Esophagus squamous epithelium (tissue), 5 donors: ENCODE results near the gene UBR3. TPM values are rescaled to one million over a fixed set of nuclear protein-coding genes. Genes with fewer than 3 reads are reported as not detected.
"Not testable (repeated sequence)": the region's sequence is repeated elsewhere in the genome, so short reads cannot be mapped to it uniquely, and the experiment has no call there.

Source experiments
- DNase-seq: peaks from one replicate; lab custom pipeline; 2025; lab: John Stamatoyannopoulos, UW
- H3K27ac ChIP-seq, 4 donors: fragments of 200-600 bp; sonication (generic); one replicate each; pipeline ENCODE4 v1.5.1; 2016 to 2019; ENCODE audit warnings: mild to moderate bottlenecking in 1 of 4
- H3K27me3 ChIP-seq, 4 donors: fragments of 200-600 bp; sonication (generic); 1 replicate in 3 of 4; 2 replicates in 1 of 4; pipeline versions ENCODE4 v1.5.1 to v1.6.0; 2017 to 2021; ENCODE audit warnings: antibody characterized with exemption in 1 of 4
- H3K36me3 ChIP-seq, 3 donors: fragments of 200-600 bp; sonication (generic); one replicate each; pipeline ENCODE4 v1.5.1; 2016 to 2019
- H3K4me1 ChIP-seq, 3 donors: fragments of 200-600 bp; sonication (generic); one replicate each; pipeline ENCODE4 v1.5.1; 2017 to 2019
- H3K4me3 ChIP-seq, 4 donors: fragments of 200-600 bp; sonication (generic); 1 replicate in 3 of 4; 2 replicates in 1 of 4; pipeline ENCODE4 v1.5.1; 2016 to 2019; ENCODE audit warnings: mild to moderate bottlenecking in 2 of 4, moderate library complexity in 1 of 4
- H3K9me3 ChIP-seq, 3 donors: fragments of 200-600 bp; sonication (generic); one replicate each; pipeline ENCODE4 v1.5.1; 2016 to 2019
- CTCF ChIP-seq, 6 experiments: fragments of 450-650 bp in 4 of 6; fragments of 200-600 bp in 2 of 6; sonication (generic) in 2 of 6; IDR thresholded peaks; one replicate each; pipeline ENCODE4 v1.5.1; 2016 to 2019; ENCODE audit warnings: antibody characterized with exemption in 6 of 6, mild to moderate bottlenecking in 4 of 6, moderate library complexity in 4 of 6
- POLR2A ChIP-seq, 4 donors: fragments of 450-650 bp; IDR thresholded peaks; one replicate each; pipeline ENCODE4 v1.6.1; 2017; ENCODE audit warnings: antibody characterized with exemption in 4 of 4, mild to moderate bottlenecking in 4 of 4, moderate library complexity in 3 of 4
- WGBS, 2 donors: methylation state at CpG; one replicate each; pipeline ENCODE4 v1.1.5; 2018; 5-methylcytosine and 5-hydroxymethylcytosine counted together
- intact Hi-C: fragments of 100-400 bp; cut with DNase I; formaldehyde crosslinking; loops from one replicate; pipeline ENCODE4 v1.15.0; 2022
- total RNA-seq, 4 donors: library from RNA; depleted of rRNA; stranded (reverse); fragments of >200 nt; gene quantifications; one replicate each; pipeline ENCODE4 v1.1.0, GENCODE V29; 2016
- donor health status: DM: yes; HTN: yes; CAD: no.

Gene UBR3
- total RNA-seq, 4 donors from 2014 or later: 26.9 to 56.8 (median 43.2) TPM

GRCh38 chr2:169895294-169895985 is 68.2 kb downstream of the UBR3 start:
- 92 to 98% methylated on average over 3 of the region's 3 CpGs for WGBS, 2 donors
- no peak overlapping the region for H3K27ac ChIP-seq
- H3K36me3 ChIP-seq: peaks cover 0 to 60% (median 0%) of the 10 kb centered on the region in 3 donors
- intact Hi-C loops: no loop called here
- no peak for DNase-seq
- no peaks in the 10 kb centered on the region for H3K27me3 ChIP-seq
- H3K4me1 ChIP-seq: peaks cover 0 to 6% (median 0%) of the 10 kb centered on the region in 3 donors
- H3K9me3 ChIP-seq: no peaks in the 10 kb centered on the region
- H3K4me3 ChIP-seq: no peak overlapping the region
- TF ChIP-seq CTCF (IDR thresholded peaks at IDR 0.05): no peak
- TF ChIP-seq POLR2A (IDR thresholded peaks at IDR 0.05): no peak

DNA sequence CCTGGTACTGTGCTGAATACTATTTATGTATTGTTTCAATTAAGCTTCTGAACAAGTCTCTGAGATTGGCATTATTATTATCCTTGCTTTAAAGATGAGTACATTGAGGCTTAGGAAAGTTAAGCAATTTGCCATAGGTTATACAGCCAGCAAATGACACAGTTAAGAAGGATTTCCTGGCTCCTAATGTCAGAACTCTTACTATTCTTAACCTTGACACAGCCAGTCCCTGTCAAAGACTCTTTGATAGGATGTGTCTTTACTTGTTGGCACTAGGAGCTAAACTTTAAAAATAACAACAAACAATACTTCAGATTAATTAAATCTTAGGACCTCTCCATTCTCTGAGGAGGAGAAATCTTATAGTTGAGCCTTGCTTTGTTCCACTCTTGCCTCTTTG is 70.6 kb downstream of the UBR3 start:
- H3K9me3 ChIP-seq: no peaks in the 10 kb centered on the region
- peaks cover 0 to 75% (median 0%) of the 10 kb centered on the region in 3 donors for H3K36me3 ChIP-seq
- no peak for DNase-seq
- H3K27ac ChIP-seq: no peak overlapping the region
- no peak overlapping the region for H3K4me3 ChIP-seq
- no peak for TF ChIP-seq POLR2A (IDR thresholded peaks at IDR 0.05)
- no peaks in the 10 kb centered on the region for H3K4me1 ChIP-seq
- H3K27me3 ChIP-seq: no peaks in the 10 kb centered on the region
- intact Hi-C loops: no loop called here

DNA sequence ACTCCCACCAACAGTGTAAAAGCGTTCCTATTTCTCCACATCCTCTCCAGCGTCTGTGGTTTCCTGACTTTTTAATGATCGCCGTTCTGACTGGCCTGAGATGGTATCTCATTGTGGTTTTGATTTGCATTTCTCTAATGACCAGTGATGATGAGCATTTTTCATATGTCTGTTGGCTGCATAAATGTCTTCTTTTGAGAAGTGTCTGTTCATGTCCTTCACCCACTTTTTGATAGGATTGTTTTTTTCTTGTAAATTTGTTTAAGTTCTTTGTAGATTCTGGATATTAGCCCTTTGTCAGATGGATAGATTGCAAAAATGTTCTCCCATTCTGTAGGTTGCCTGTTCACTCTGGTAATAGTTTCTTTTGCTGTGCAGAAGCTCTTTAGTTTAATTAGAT is 72.8 kb downstream of the UBR3 start:
- H3K27me3 ChIP-seq, H3K27ac ChIP-seq, intact Hi-C loops, DNase-seq, H3K9me3 ChIP-seq, H3K4me1 ChIP-seq, H3K4me3 ChIP-seq: not testable (repeated sequence)
- WGBS, 2 donors: 74 to 76% methylated on average over 4 of the region's 4 CpGs
- H3K36me3 ChIP-seq: peaks cover 0 to 63% (median 0%) of the 10 kb centered on the region in 3 donors

GRCh38 chr2:169900686-169901085 is 73.4 kb downstream of the UBR3 start:
- intact Hi-C loops: no loop called here
- Histone ChIP-seq H3K27me3 (no peaks in the 10 kb centered on the region), H3K36me3 (peaks cover 0 to 62% (median 0%) of the 10 kb centered on the region in 3 donors), H3K4me3 (no peak overlapping the region), H3K9me3 (no peaks in the 10 kb centered on the region), H3K27ac (no peak overlapping the region), H3K4me1 (no peaks in the 10 kb centered on the region)
- TF ChIP-seq POLR2A (IDR thresholded peaks at IDR 0.05): no peak
- no peak for TF ChIP-seq CTCF (IDR thresholded peaks at IDR 0.05)
- WGBS, 2 donors: 43 to 50% methylated on average over 3 of the region's 3 CpGs
- no peak for DNase-seq

- intact Hi-C loops: no loop called here
- Histone ChIP-seq H3K36me3 (peaks cover 0 to 53% (median 0%) of the 10 kb centered on the region in 3 donors), H3K4me3 (no peak overlapping the region), H3K27me3 (no peaks in the 10 kb centered on the region), H3K4me1 (no peaks in the 10 kb centered on the region), H3K9me3 (no peaks in the 10 kb centered on the region), H3K27ac (no peak overlapping the region)
- no peak for TF ChIP-seq POLR2A (IDR thresholded peaks at IDR 0.05)
- no peak for TF ChIP-seq CTCF (IDR thresholded peaks at IDR 0.05)
- 81 to 94% methylated on average over 2 of the region's 2 CpGs for WGBS, 2 donors
- DNase-seq: no peak
These were observed 79.5 kb downstream of the UBR3 start for GRCh38 chr2:169906731-169907130.

DNA sequence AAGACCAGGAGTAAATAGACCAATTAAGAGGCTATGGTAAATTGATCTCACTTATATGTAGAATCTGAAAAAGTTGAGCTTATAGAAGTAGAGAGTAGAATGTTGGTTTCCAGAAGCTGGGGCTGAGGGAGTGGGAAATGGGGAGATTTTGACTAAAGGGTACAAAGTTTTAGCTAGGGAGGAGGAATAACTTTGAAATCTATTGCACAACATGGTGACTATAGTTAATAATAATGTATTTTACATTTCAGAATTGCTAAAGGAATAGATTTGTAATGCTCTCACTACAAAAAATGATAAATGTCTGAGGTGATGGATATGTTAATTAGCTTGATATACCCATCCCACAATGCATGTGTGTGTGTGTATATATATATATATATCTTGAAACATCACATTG is 82.1 kb downstream of the UBR3 start:
- intact Hi-C loops: no loop called here
- TF ChIP-seq POLR2A (IDR thresholded peaks at IDR 0.05): no peak
- TF ChIP-seq CTCF (IDR thresholded peaks at IDR 0.05): no peak
- H3K4me1 ChIP-seq: no peaks in the 10 kb centered on the region
- H3K27me3 ChIP-seq: no peaks in the 10 kb centered on the region
- H3K9me3 ChIP-seq: no peaks in the 10 kb centered on the region
- H3K36me3 ChIP-seq: peaks cover 0 to 45% (median 2%) of the 10 kb centered on the region in 3 donors
- DNase-seq: no peak
- no peak overlapping the region for H3K27ac ChIP-seq
- no peak overlapping the region for H3K4me3 ChIP-seq
